GM19463 (cell line): ENCODE measurements around the gene GPHN.

ENCODE experiments used
- ATAC-seq: cut with Tn5 transposase; IDR thresholded peaks from one replicate; pipeline ENCODE4 v1.9.1; 2021; ENCODE audit warnings: mild to moderate bottlenecking, moderate library complexity; ENCODE audit not compliant: unreplicated experiment

GPHN gene

DNA sequence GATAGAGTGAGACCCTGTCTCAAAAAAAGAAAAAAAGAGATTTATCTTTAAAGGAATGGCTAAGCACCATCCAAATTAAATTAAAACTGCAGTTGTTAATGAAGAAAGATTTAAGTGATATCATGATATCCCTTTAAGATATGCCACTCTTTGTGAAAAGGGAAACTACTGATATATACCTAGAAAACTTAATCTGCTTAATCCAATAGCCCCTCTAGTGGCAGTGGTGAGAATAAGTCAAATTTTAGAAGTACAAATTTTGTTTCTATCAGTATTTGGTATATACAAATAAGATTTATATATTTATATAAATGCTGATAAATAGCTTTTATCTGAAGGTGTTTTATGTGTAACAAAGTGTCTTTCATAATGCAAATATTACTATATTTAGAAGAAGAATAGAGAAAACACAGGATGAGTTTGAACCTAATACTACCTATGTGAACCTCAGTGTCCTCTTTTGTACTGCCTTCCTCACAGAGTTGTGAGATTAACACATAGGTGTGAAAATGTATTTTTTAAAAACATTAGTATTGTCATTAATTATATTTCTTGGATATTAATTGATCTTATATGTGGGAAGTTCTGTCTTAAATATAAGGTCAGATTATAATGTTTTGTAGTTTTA is 629.9 kb downstream of the GPHN start:
- ATAC-seq = no peak

DNA sequence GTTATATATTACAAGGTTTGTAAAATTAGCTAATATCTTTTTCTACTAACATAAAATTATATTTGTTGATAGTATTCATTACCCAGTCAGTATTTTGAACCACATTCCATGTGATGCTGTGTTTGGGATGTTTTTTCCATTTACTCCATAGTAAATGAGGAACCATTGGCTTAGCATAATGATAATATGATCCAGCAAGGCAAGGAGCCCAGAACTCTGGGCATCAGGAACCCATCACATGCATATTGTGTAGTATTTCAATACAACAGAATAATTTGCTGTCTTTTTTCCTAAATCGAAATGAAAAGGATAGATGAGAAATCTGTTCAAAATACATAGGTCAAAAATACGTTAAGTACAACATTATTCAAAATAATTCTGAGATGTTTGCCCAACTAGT is 632.6 kb downstream of the GPHN start:
- no peak for ATAC-seq

DNA sequence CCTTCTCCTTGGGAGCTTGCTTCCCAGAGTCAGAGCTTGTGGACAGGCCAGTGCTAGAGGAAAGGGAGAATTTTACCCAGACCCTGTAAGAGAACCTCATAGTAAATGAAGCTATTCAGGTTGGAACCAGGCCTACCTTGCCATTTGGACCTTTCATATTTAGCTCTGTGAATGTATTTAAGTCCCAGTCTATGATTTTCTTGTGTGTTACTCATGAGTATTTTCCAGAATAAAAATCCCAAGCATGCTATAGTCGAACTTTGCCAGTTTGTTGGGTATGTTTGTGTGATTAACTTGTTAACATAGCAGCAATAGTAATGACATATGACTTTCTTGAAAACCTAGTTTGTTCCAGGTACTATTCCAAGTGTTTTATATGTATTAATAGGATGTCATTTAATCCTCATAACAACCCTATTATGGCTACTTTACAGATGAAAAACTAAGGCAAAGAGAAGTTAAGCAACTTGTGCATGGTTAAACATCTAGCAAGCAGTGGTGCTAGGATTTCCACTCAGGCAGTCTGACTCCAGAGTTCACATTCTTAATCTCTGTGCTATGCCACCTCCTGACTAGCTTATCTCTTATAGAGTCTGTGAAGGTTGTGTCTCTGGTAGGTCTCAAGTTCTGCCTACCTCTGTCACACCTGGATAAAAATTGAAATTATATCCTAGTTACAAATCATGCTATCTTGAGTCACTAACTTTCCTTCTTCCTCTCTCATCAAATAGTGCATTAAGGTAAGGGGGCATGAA is 633.4 kb downstream of the GPHN start:
- ATAC-seq = no peak

DNA sequence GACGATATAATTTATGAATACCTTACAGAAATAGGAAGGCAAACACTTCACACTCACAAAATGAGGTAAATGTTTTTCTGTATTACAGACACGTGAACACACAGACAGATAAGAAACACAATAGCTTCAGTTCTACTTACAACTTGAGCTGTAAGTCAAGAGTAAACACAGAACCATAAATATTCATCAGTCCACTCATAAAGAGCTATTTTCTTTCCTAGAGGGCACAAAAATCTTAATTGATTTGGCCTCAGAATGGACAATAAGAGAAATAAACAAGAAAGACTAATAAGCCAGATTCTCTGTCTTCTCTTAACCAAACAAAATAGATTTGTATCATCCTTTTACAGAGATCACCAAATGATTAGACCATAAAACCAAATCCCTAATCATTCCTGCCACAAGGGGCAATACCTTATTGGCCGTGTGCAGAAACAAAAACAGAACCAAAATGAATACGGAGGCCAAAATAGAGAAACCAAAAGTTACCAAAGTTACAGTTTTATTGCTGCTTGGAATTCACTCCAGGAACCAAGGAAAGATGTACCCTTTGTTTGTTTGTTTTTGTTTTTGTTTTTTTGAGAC is 643.2 kb downstream of the GPHN start:
- ATAC-seq = no peak

DNA sequence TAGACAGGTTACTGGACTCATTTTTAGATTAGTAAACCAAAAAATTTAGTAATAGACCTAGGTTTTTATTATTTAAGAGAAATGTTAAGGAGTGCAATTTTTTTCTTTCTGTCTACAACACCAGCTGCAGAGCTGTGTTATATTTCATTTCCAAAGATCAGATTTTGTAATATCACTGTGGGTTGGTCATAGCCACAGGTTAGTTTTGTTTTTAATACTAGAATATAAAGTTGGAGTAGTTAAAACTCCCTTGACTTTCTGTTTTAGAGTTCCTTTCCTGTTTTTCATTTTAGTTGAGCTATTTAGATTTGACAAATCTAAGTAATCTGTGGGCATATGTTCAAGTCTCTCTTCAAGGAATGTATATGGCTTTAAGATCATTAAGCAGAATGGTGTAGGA is 650.6 kb downstream of the GPHN start:
- no peak for ATAC-seq

DNA sequence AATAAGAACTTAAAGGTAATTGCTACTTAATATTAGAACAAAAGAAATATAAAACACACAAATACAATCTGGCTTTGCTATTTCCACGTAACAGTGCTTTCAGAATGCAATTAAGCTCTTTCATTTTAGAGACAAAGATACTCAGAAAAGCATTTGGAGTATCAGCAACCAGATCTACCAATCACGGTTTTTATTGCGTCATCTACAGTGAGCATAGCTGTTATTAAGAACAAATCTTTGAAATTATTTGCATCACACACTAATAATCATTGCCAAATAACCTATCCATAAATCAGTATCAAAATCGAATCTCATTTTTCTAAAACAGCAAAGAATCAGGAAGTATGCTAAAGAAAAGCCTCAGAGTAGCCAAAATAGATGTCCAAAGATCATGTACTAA is 654.4 kb downstream of the GPHN start:
- ATAC-seq = no peak

DNA sequence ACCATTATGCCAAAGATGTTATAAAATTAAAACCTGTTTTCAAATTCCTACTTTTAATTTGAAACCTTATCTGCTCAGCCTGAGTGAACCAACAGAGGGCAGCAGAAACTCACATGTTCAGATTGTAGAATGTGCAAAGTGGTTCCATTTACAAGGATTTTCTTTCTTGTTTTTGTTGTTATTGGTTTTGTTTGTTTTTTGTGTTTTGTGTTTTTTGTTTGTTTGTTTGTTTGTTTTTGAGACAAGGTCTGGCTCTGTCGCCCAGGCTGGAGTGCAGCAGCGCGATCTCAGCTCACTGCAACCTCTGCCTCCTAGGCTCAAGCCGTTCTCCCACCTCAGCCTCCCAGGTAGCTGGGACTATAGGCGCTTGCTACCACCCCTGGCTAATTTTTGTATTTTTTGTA is 658.5 kb downstream of the GPHN start:
- no peak for ATAC-seq

DNA sequence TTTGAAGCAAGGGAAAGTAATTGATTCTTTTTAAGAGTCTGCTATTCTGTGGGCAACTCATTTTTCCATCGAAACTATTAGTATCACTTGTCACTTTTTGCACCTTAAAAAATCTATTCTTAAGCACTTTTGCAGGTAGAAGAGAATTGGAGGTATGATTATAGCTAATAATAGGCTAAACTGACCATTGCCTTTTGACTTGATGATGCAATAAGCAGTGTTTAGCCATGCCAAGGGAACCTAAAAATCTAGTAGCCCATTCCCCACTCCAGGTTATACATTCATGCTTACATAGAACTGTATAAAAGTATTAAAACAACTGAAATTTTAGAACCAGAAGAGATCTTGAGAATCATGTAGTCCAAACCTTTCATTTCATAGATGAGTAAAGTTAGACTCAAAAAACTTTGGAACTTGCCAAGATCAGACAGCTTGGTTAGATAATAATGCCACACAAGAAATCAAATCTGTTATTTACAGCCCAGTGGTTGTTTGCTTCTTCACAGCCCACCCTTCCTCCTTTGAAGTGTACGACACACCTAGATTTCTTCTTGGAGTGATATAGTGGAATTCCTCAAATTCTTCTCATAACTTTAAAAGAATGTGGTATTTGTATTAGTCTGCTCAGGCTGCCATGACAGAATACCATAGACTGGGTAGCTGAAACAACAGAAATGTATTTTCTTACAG is 659.6 kb downstream of the GPHN start:
- ATAC-seq = no peak

DNA sequence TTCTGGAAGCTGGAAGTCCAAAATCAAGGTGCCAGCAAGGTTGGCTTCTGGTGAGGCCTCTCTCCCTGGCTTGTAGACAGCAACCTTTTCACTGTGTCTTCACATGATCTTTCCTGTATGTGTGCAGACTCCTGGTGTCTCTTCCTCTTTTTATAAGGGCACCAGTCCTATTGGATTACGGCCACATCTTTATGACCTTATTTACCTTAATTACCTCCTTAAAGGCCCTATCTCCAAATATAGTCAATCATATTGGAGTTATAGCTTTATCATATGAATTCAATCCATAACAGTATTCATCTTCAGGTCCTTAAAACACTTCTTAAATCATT is 660.1 kb downstream of the GPHN start:
- no peak for ATAC-seq

DNA sequence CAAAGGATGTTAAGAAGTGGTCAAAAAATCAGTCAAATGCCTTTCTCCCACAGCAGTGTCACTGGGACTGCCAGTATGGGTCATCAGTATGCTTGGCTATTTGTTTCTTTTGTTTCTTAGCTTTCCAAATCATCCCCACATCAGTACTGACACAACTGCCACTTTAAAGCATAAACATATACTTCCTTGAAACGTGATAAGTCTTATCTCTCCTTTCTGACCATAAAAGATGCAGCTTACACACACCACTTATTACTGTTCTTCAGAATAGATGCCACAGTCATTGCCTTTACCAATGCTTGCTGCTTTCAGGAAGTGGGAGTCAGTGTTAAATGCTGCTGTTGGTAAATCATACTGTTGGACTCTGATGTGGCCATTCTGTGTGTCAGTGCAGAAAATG is 662.7 kb downstream of the GPHN start:
- ATAC-seq = no peak

DNA sequence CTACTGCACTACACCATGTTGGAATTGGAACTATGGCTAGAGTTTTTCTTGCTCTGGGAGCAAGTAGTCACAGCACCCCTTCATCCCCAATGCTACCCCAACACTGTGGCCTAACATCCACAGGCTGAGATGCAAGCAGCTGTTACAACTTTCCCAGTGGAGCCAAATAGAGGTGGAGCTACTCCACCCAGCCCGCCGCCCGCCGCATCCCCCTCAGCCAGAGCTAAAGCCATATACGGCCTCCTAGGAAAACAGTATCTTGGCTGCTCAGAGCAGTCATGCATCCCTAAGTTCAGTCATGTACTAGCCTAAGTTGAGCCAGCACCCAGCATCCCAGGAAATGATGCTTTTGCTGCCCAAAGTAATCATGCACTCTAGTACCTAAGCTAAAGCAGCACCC is 664.1 kb downstream of the GPHN start:
- ATAC-seq = no peak

DNA sequence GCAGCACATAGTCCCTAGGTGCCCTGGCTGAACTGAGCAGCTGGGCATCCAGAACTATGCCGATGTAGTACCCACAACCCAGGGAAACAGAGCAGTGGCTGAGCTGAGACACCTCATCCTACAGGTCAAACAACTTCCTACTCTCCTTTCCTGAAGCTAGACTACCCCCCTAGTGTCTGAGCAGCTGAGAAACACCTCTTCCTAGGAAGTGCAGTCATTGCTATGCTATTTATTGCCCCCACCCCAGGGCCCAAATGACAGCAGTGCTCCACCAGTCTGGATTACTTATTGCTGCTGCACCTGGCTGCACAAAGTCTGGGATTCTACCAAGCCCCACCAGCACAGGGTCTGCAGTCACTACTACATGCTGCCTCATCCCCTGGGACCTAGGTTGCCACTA is 664.6 kb downstream of the GPHN start:
- ATAC-seq = no peak

DNA sequence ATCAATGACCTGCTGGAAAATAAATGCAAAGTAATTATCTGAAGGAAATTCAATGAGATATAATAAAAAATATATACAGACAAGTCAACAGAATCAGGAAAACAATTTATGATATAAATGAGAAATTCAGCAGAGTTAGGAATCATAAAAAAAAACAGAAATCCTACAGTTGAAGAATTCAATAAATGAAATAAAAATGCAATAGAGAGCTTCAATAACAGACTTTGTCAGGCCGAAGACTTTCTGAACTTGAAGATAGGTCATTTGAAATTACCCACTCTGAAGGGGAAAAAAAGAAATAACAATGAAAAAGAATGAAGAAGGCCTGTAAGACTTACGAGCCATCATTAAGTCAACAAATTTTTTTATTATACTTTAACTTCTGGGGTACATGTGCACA is 665.8 kb downstream of the GPHN start:
- ATAC-seq = no peak

DNA sequence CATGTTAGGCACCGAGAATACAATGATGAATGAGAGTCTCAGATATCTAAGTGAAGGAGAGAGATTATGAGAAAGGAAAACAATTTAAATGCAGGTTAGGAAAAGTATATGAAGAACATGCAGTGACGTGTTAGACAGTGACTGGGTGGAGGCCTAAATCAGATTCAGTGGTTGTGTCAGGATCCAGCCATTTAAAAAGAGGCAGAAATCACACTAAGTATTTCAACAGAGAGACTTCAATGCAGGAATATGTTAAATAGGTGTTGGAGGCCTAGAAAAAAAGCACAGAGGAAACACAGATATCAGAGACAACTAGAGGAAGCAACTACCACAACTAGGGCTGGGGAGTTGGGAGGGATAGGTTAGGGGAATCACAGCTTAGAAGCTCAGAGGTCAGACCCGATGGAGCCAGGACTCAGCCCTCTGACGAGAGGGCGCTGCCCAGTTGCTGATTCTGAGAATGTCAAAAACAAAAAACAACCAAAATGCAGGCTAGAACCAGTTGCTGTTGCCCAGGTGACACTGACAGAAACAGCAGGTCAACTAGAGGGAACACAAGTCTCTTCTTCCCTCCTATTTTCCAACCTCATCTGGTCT is 678.3 kb downstream of the GPHN start:
- ATAC-seq = no peak

DNA sequence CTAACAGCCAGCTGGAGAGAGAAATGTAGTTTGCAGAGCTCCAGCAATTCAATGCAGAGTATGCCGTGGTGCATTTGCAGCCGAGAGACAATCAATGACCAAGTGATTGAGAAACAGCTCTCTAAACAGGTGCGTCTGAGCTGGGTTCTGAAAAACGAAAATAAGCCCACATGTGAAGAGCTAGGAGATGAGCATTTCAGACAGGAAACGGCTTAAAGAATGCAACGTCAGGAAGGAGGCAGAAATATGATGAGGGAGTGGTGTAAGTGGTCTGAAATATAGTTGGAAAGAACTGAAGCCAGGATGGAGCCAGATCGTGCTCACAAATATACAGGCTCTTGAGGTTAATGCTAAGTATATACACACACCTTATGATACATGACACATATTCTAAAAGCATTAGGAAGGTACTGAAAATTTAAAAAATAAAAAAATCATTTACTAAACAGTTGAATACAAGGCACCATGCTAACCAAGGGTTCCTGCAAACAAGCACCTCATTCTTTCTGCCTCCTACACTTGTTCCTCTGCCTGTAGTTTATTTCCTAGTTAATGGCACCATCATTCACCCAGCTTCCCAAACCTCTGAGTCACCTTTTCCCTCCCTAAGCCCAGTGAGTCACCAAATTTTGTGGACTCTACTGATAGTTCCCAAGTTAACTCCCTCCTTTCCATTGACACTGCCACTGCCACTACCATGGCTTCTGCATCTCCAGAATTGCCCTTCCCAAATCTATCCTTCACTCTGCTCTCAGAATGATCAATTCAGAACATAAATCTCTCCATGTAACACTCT is 679.0 kb downstream of the GPHN start:
- ATAC-seq = no peak

DNA sequence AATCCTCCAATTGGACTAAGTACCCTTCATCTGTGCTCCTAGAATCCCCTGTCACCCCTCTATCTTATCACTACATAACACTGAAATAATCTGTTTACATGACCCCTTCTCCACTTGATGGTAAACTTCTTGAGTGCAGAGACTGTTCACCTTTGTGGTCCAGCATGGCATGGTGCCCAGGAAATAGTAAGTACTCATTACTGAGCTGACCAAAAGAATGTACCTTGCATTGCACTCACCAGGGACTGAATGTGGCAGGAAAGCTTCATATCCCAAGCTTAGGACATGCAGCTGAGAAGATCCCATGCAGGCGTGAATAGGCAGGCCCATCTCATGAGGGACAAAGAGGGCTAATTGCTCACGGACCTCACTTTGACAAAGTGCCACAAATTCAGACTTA is 679.9 kb downstream of the GPHN start:
- ATAC-seq = no peak

DNA sequence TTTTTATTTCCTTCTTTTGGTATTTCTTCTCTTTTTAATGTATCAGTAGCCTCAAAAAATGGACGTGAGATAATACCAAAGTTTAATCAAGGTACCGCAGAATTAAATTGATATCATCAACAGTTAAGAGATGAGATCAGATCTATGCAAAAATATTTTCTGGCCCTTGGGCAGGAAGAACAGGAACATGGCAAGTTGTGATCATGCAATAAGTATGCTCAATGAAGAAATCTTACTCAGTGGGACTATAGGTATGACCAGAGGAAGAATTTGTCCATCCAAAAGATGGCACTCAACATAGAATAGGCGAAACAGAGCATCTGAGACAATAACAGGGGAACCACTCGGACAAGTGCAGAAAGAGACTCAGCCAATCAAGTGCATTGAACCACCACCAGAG is 680.4 kb downstream of the GPHN start:
- no peak for ATAC-seq

DNA sequence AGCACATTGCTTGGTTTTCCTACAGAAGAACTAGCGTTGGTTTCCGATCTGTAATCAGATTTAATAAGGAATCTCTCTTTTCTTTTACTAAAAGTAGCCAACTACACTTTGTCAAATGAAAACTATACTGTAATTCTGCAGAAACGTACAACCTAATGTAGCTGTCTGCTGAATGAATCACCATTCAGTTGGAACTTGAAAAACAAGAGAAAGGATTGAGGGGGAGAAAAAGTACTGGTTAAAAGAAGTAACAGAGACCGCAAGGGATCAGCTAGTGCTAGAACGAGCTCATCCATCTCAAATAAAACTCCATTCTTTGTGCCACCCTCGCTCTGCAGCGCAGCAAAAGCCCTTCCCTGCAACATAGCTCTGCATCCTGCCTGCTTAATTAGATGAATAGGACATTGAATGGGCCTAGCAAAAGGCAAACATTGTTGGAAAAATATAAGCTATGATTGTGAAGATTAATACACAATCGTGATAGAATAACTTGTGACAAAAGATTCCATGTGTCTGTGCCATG is 683.9 kb downstream of the GPHN start:
- ATAC-seq = no peak

DNA sequence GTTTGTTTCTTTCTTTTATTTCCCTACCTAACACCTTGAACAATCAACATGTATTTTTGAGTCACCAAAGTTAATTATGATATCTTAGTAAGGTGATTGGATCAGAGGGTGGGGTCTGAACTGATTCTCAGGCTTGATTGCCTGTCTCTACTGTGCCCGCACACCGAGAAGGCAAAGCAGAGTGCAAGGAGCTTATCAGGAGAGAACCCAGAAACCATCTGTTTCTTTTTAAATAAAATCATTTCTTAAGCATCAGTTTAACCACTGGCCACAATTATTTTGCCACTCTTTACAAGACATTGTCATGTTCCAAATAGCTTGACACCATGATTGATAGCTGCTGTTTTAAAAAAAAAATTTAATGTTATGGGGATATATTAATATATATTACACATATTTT is 684.4 kb downstream of the GPHN start:
- ATAC-seq = no peak

DNA sequence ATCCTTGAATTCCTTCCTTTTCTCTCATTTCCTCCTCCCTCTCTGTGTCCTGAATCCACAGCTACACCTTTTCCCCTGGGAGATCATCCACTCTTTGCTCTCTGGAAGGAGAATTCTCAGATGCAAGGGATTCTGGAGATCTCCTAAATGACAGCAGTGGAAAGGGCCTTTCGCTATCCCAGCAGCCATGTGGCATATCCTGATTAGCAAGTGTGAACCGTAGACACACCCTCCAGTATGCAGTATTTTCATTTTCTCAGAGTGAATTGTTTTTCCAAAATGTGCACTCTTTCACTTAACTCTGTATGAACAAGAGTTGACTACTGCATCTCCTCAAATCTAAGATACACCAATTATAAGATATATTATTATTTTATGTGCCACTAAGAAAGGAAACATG is 687.3 kb downstream of the GPHN start:
- no peak for ATAC-seq

DNA sequence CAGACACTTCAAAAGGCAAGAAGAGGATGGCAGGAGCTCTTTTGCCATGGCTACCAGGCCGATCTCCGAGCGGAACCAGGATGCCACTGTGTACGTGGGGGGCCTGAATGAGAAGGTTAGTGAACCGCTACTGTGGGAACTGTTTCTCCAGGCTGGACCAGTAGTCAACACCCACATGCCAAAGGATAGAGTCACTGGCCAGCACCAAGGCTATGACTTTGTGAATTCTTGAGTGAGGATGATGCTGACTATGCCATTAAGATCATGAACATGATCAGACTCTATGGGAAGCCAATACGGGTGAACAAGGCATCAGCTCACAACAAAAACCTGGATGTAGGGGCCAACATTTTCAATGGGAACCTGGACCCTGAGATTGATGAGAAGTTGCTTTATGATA is 691.1 kb downstream of the GPHN start:
- no peak for ATAC-seq
